Ovary (tissue), 3 donors: Measurements from ENCODE around the gene B3GNT9.

ENCODE experiments used
- CTCF ChIP-seq, 3 donors: fragments of 450-650 bp in 2 of 3; fragments of 200-600 bp in 1 of 3; IDR thresholded peaks; one replicate each; pipeline versions ENCODE4 v1.5.1 to v1.8.0; 2016 to 2022; ENCODE audit warnings: antibody characterized with exemption in 3 of 3, mild to moderate bottlenecking in 1 of 3
- EP300 ChIP-seq: sonication (generic); formaldehyde crosslinking; IDR thresholded peaks from one replicate; pipeline ENCODE4 v1.6.1; 2017; ENCODE audit warnings: antibody characterized with exemption
- donor health status: DM: no; HTN: no; CAD: no.

- TF ChIP-seq CTCF (IDR thresholded peaks at IDR 0.05), result no peak
- no peak for TF ChIP-seq EP300
These were observed 46.9 kb upstream of the B3GNT9 start for GRCh38 chr16:67197704-67198103.
